ENCODE results near the gene LLGL2.
"Not testable (repeated sequence)": the region's sequence is repeated elsewhere in the genome, so short reads cannot be mapped to it uniquely, and the experiment has no call there.

The LLGL2 gene

GRCh38 chr17:75575197-75575596 lies 49.7 kb downstream of the LLGL2 start:
- peaks cover 0 to 18% (median 17%) of the 10 kb centered on the region in 4 experiments for H3K4me1 ChIP-seq (ENCODE audit: control extremely low read depth in 1 of 4, control insufficient read depth in 4 of 4, insufficient read depth in 4 of 4, low read length in 3 of 4)
- H3K4me3 ChIP-seq (ENCODE audit: control insufficient read depth in 1 of 7, extremely low read depth in 1 of 7, insufficient read depth in 4 of 7, low read depth in 2 of 7, low read length in 6 of 7) = no peak overlapping the region
- no peaks in the 10 kb centered on the region for H3K27me3 ChIP-seq (replicated peaks in 2 of 5; ENCODE audit: control insufficient read depth in 4 of 5, insufficient read depth in 5 of 5, low read length in 4 of 5)
- peaks cover 0 to 2% (median 0%) of the 10 kb centered on the region in 4 experiments for H3K36me3 ChIP-seq (ENCODE audit: control insufficient read depth in 4 of 4, insufficient read depth in 4 of 4, low read length in 3 of 4)
- ChIA-PET POLR2A (no interaction called here), CTCF (no interaction called here)
- 98% methylated on average over 9 of the region's 10 CpGs for whole genome bisulfite sequencing (ENCODE audit: insufficient coverage)
- no peak overlapping the region for H3K27ac ChIP-seq (ENCODE audit: insufficient read depth in 1 of 2, low read depth in 1 of 2, low read length in 2 of 2, poor library complexity in 1 of 2, severe bottlenecking in 2 of 2)
- DNase-seq = no peak
- H3K9me3 ChIP-seq (ENCODE audit: control extremely low read depth in 1 of 5, control insufficient read depth in 4 of 5, insufficient read depth in 2 of 5, low read depth in 1 of 5, low read length in 4 of 5) = no peaks in the 10 kb centered on the region

- Histone ChIP-seq H3K27me3 (replicated peaks in 2 of 5; ENCODE audit: control insufficient read depth in 4 of 5, insufficient read depth in 5 of 5, low read length in 4 of 5) (no peaks in the 10 kb centered on the region), H3K4me1 (ENCODE audit: control extremely low read depth in 1 of 4, control insufficient read depth in 4 of 4, insufficient read depth in 4 of 4, low read length in 3 of 4) (peaks cover 0 to 13% (median 12%) of the 10 kb centered on the region in 4 experiments), H3K36me3 (ENCODE audit: control insufficient read depth in 4 of 4, insufficient read depth in 4 of 4, low read length in 3 of 4) (peaks cover 0 to 2% (median 0%) of the 10 kb centered on the region in 4 experiments), H3K9me3 (ENCODE audit: control extremely low read depth in 1 of 5, control insufficient read depth in 4 of 5, insufficient read depth in 2 of 5, low read depth in 1 of 5, low read length in 4 of 5) (no peaks in the 10 kb centered on the region), H3K27ac (ENCODE audit: insufficient read depth in 1 of 2, low read depth in 1 of 2, low read length in 2 of 2, poor library complexity in 1 of 2, severe bottlenecking in 2 of 2) (no peak overlapping the region), H3K4me3 (ENCODE audit: control insufficient read depth in 1 of 7, extremely low read depth in 1 of 7, insufficient read depth in 4 of 7, low read depth in 2 of 7, low read length in 6 of 7) (no peak overlapping the region)
- DNase-seq = no peak
- POLR2A ChIA-PET = no interaction called here
- 79% methylated on average over 9 of the region's 11 CpGs for WGBS (ENCODE audit: insufficient coverage)
- CTCF ChIA-PET = no interaction called here
Measured at GRCh38 chr17:75575728-75576127, 50.2 kb downstream of the LLGL2 start.

- peaks cover 0 to 7% (median 4%) of the 10 kb centered on the region in 4 experiments for H3K4me1 ChIP-seq (ENCODE audit: control extremely low read depth in 1 of 4, control insufficient read depth in 4 of 4, insufficient read depth in 4 of 4, low read length in 3 of 4)
- H3K27me3 ChIP-seq (replicated peaks in 2 of 5; ENCODE audit: control insufficient read depth in 4 of 5, insufficient read depth in 5 of 5, low read length in 4 of 5) = no peaks in the 10 kb centered on the region
- H3K4me3 ChIP-seq (ENCODE audit: control insufficient read depth in 1 of 7, extremely low read depth in 1 of 7, insufficient read depth in 4 of 7, low read depth in 2 of 7, low read length in 6 of 7) = no peak overlapping the region
- DNase-seq = no peak
- no peaks in the 10 kb centered on the region for H3K9me3 ChIP-seq (ENCODE audit: control extremely low read depth in 1 of 5, control insufficient read depth in 4 of 5, insufficient read depth in 2 of 5, low read depth in 1 of 5, low read length in 4 of 5)
- H3K36me3 ChIP-seq (ENCODE audit: control insufficient read depth in 4 of 4, insufficient read depth in 4 of 4, low read length in 3 of 4) = peaks cover 0 to 2% (median 0%) of the 10 kb centered on the region in 4 experiments
- 93% methylated on average over 5 of the region's 15 CpGs for WGBS (ENCODE audit: insufficient coverage)
- ChIA-PET POLR2A (no interaction called here), CTCF (no interaction called here)
- H3K27ac ChIP-seq (ENCODE audit: insufficient read depth in 1 of 2, low read depth in 1 of 2, low read length in 2 of 2, poor library complexity in 1 of 2, severe bottlenecking in 2 of 2) = no peak overlapping the region
Measured at GRCh38 chr17:75576661-75577060, 51.2 kb downstream of the LLGL2 start.

- peak; percentile 22 to 62 (median 52) for DNase-seq
- not testable (repeated sequence) for H3K9me3 ChIP-seq (ENCODE audit: control extremely low read depth in 1 of 5, control insufficient read depth in 4 of 5, insufficient read depth in 2 of 5, low read depth in 1 of 5, low read length in 4 of 5); H3K4me1 ChIP-seq (ENCODE audit: control extremely low read depth in 1 of 4, control insufficient read depth in 4 of 4, insufficient read depth in 4 of 4, low read length in 3 of 4); H3K27ac ChIP-seq (ENCODE audit: insufficient read depth in 1 of 2, low read depth in 1 of 2, low read length in 2 of 2, poor library complexity in 1 of 2, severe bottlenecking in 2 of 2); H3K27me3 ChIP-seq (replicated peaks in 2 of 5; ENCODE audit: control insufficient read depth in 4 of 5, insufficient read depth in 5 of 5, low read length in 4 of 5); H3K36me3 ChIP-seq (ENCODE audit: control insufficient read depth in 4 of 4, insufficient read depth in 4 of 4, low read length in 3 of 4)
- ChIA-PET POLR2A (interaction anchor here (0.6 kb wide), 1 partner anchor 111 kb away, joined by 3 read pairs; no protein-coding TSS in a partner anchor), CTCF (interaction anchor here (0.8 to 1.2 kb wide), 5 partner anchors 12 to 94 kb away, joined by 3 to 4 read pairs (median 3); no protein-coding TSS in a partner anchor)
- H3K4me3 ChIP-seq (ENCODE audit: control insufficient read depth in 1 of 7, extremely low read depth in 1 of 7, insufficient read depth in 4 of 7, low read depth in 2 of 7, low read length in 6 of 7) = peak overlapping the region in 4 of 7 experiments; percentile 23 to 54 (median 48)
- WGBS (ENCODE audit: insufficient coverage) = 72% methylated on average over 23 of the region's 23 CpGs
Measured at GRCh38 chr17:75581121-75581725, 55.7 kb downstream of the LLGL2 start.

GRCh38 chr17:75583197-75583596 lies 57.7 kb downstream of the LLGL2 start:
- H3K4me1 ChIP-seq (ENCODE audit: control extremely low read depth in 1 of 4, control insufficient read depth in 4 of 4, insufficient read depth in 4 of 4, low read length in 3 of 4) = peaks cover 5 to 17% (median 13%) of the 10 kb centered on the region in 4 experiments
- H3K27ac ChIP-seq (ENCODE audit: insufficient read depth in 1 of 2, low read depth in 1 of 2, low read length in 2 of 2, poor library complexity in 1 of 2, severe bottlenecking in 2 of 2); H3K36me3 ChIP-seq (ENCODE audit: control insufficient read depth in 4 of 4, insufficient read depth in 4 of 4, low read length in 3 of 4); POLR2A ChIA-PET; DNase-seq; H3K9me3 ChIP-seq (ENCODE audit: control extremely low read depth in 1 of 5, control insufficient read depth in 4 of 5, insufficient read depth in 2 of 5, low read depth in 1 of 5, low read length in 4 of 5); H3K4me3 ChIP-seq (ENCODE audit: control insufficient read depth in 1 of 7, extremely low read depth in 1 of 7, insufficient read depth in 4 of 7, low read depth in 2 of 7, low read length in 6 of 7); H3K27me3 ChIP-seq (replicated peaks in 2 of 5; ENCODE audit: control insufficient read depth in 4 of 5, insufficient read depth in 5 of 5, low read length in 4 of 5): not testable (repeated sequence)
- CTCF ChIA-PET = interaction anchor here (1.0 to 1.8 kb wide), 3 partner anchors 12 to 262 kb away, joined by 3 to 9 read pairs (median 4); no protein-coding TSS in a partner anchor
- WGBS (ENCODE audit: insufficient coverage) = 94% methylated on average over 5 of the region's 6 CpGs

- H3K36me3 ChIP-seq (ENCODE audit: control insufficient read depth in 4 of 4, insufficient read depth in 4 of 4, low read length in 3 of 4) = no peaks in the 10 kb centered on the region
- ChIA-PET CTCF (no interaction called here), POLR2A (no interaction called here)
- H3K9me3 ChIP-seq (ENCODE audit: control extremely low read depth in 1 of 5, control insufficient read depth in 4 of 5, insufficient read depth in 2 of 5, low read depth in 1 of 5, low read length in 4 of 5) = no peaks in the 10 kb centered on the region
- H3K4me3 ChIP-seq (ENCODE audit: control insufficient read depth in 1 of 7, extremely low read depth in 1 of 7, insufficient read depth in 4 of 7, low read depth in 2 of 7, low read length in 6 of 7) = no peak overlapping the region
- DNase-seq = no peak
- 98% methylated on average over 7 of the region's 7 CpGs for WGBS (ENCODE audit: insufficient coverage)
- peaks cover 5 to 28% (median 21%) of the 10 kb centered on the region in 4 experiments for H3K4me1 ChIP-seq (ENCODE audit: control extremely low read depth in 1 of 4, control insufficient read depth in 4 of 4, insufficient read depth in 4 of 4, low read length in 3 of 4)
- no peak overlapping the region for H3K27ac ChIP-seq (ENCODE audit: insufficient read depth in 1 of 2, low read depth in 1 of 2, low read length in 2 of 2, poor library complexity in 1 of 2, severe bottlenecking in 2 of 2)
- H3K27me3 ChIP-seq (replicated peaks in 2 of 5; ENCODE audit: control insufficient read depth in 4 of 5, insufficient read depth in 5 of 5, low read length in 4 of 5) = no peaks in the 10 kb centered on the region
Measured at GRCh38 chr17:75584849-75585175, 59.3 kb downstream of the LLGL2 start.

Data from common myeloid progenitor, CD34-positive (primary cell).